SKM-1 (cell line): Measurements from ENCODE around the gene SMCO1.
"Not testable (repeated sequence)": the region's sequence is repeated elsewhere in the genome, so short reads cannot be mapped to it uniquely, and the experiment has no call there.

ENCODE experiments used
- DNase-seq: peaks from one replicate; lab custom pipeline; 2025; ENCODE audit not compliant: unreplicated experiment; lab: John Stamatoyannopoulos, UW

Gene SMCO1

DNA sequence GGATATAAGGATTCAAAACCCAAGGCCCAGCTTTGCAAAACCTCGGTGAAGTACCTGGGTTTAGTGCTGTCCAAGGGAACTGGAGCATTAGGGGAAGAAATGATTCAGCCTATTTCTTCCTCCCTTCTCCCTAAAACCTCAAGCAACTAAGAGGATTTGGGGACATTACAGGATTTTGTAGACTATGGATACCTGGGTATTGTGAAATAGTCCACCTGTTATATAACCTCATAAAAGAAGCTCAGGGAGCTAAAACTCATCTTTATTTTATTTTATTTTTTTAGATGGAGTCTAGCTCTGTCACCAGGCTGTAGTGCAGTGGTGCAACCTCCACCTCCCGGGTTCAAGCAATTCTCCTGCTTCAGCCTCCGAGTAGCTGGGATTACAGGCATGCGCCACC is 8.7 kb upstream of the SMCO1 start:
- no peak for DNase-seq

DNA sequence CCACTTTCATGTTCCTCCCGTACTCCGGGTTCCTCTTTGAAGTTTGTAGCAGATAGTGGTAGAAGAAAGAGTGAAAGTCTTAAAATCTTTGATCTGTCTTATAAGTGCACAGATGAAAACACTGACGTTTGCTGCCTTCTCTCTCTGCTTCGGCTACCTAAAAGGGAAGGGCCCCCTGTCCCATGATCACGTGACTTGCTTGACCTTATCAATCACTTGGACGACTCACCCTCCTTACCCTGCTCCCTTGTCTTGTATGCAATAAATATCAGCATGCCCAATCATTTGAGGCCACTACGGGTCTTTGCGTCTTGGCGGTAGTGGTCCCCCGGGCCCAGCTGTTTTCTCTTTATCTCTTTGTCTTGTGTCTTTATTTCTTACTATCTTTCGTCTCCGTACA is 6.1 kb upstream of the SMCO1 start:
- DNase-seq: not testable (repeated sequence)

DNA sequence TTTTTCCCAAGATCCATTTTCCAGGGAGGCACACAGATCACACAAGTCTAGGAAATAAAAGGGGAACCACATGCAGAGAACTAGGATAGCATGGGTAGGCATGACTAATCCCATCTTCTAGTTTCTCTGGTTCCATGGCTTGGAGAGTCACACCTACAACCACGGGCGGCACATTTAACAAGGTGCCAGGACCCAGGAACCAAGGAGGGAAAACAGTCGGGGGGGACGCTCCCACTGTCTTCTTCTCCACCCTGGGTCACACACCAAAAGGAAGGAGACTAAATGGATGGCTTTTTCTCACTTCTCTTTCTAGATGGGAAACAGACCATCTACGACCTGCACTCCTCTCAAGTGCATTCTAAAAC is 4.6 kb upstream of the SMCO1 start:
- no peak for DNase-seq

DNA sequence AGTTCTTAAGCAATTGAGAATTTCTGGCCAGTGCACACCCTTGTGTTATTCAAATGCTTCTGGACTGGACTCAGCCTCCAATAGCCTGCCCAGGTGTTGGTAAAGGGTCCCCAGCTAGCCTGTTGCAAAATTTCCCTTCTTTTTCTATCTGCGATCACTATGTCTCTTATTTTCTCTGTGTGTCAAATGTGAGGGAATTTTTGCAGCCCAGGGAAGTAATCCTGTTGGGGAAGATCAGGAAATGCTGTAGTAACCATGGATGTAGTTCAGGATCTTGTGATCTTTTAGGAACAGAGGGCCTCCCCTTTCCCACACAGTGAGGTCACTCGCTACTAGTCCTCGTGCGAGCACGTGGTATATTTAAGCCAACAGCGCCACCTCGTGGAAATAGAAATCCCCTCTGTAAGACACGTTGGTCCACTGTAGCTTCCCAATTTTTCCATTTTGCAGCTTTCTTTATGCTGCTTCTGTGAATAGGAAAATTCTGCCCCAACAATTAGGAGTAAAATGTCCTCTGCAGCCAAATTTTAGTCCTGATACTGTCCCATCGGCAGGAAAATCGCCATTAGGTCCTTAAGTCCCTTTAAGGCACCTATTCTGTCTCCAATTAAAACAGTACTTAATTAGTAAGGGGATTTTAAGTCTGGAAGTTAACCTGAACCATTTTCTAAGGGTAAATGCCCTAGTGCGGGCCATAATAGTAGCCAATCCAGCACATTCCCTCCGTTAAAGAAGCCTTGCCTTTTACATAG is 4.0 kb upstream of the SMCO1 start:
- DNase-seq: peak; percentile 57

DNA sequence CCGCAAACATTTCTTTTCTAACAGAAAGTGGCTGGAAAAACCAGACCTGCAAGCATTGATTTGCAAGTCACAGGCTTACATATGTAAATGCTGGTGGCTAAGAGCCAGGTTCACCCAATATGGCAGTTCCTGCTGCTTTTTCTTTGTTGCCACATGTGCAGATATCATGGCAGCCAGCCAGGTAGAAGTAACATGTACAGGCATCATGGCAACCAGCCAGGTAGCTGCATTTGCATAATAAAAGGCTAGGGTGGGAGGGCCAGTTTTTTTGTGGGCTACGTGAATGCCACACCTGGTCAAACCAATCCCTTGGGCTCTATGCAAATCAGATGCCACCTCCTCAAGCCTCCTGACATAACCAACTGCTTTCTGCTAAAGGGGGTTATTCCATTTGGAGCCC is 2.8 kb upstream of the SMCO1 start:
- no peak for DNase-seq

DNA sequence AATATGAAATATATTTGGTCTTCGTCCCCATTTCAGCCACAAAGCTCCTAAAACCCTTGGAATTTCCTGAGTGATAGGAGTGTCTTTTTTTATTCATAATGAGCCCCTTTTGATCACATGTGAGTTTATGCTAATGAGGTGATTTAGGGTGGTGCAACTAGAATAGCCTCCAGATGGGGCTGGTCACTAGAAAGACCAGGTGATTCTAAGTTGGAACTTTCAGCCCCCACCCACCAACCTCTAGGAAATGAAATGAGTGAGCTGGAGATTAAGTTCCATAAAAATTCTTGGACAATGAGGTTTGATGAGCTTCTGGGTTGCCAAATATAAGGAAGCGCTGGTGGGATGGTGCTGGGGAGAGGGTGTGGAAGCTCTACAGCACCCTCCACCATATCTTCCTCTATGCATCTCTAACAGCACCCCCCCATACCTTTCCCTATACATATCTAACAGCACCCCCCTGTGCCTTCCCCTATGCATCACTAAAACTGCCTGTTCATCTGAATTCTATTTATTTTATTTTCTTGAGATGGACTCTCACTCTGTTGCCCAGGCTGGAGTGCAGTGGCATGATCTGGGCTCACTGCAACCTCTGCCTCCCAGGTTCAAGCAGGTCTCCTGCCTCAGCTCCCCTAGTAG is 2.1 kb upstream of the SMCO1 start:
- DNase-seq: no peak

DNA sequence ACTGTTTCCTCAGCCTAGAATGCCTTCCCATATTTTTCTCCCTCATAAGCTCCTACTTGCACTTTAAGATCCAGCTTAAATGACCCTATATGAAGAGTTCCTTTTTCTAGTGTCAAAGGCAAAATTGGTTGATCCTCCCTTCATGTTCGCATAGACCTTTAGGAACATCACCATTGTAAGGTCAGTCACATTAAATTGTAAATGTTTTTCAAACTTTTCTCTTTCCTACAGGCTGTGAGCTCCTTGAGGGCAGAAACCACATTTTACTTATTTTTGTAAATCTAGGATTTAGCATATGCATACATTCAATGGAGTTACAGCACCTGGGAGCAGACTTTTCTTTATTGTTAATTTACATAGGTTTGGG is 813 bp downstream of the SMCO1 start:
- DNase-seq: no peak

DNA sequence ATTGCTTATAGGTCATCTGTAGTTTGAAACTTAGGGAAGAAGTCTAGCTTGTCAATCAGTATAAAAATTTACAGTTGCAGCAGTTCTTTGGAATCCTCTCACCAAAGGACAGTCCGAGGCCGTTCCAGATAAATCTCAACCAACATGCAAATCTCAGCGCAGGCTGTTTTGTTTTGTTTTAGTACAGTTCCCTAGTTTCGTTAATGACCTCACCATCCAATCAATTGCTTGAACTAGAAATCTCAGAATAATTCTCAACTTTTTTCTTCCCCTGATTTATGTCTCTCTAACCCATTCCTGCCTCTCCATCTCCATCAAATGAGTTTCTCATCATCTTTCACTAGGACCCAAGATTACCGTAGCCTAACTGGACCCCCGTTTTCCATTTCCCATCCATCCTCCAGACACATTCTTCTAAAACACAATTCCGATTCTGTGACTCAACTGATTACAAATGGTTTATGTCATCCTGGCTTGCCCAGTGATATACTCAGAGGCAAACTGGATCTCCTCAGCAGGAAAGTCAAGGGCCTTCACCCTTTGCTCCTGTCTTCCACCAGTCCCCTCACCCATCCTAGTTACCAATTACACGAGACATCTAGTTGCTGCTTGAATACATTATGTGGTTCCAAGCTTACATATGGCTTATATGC is 1.3 kb downstream of the SMCO1 start:
- DNase-seq: no peak

DNA sequence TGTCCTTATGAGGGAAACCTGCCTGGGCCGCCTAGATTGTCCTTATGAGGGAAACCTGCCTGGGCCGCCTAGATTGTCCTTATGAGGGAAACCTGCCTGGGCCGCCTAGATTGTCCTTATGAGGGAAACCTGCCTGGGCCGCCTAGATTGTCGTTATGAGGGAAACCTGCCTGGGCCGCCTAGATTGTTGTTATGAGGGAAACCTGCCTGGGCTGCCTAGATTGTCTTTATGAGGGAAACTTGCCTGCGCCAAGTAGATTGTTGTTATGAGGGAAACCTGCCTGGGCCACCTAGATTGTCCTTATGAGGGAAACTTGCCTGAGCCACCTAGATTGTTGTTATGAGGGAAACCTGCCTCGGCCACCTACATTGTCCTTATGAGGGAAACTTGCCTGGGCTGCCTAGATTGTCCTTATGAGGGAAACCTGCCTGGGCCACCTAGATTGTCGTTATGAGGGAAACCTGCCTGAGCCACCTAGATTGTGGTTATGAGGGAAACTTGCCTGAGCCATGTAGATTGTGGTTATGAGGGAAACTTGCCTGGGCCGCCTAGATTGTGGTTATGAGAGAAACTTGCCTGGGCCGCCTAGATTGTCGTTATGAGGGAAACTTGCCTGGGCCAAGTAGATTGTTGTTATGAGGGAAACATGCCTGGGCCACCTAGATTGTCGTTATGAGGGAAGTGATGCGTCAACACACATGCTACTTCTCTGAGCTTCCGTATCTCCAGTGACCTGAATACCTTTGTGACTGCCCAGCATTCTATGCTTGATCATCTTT is 3.3 kb downstream of the SMCO1 start:
- not testable (repeated sequence) for DNase-seq

DNA sequence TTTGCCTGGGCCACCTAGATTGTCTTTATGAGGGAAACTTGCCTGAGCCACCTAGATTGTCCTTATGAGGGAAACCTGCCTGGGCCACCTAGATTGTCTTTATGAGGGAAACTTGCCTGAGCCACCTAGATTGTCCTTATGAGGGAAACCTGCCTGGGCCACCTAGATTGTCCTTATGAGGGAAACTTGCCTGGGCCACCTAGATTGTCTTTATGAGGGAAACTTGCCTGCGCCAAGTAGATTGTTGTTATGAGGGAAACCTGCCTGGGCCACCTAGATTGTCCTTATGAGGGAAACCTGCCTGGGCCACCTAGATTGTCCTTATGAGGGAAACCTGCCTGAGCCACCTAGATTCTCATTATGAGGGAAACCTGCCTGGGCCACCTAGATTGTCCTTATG is 4.0 kb downstream of the SMCO1 start:
- not testable (repeated sequence) for DNase-seq

DNA sequence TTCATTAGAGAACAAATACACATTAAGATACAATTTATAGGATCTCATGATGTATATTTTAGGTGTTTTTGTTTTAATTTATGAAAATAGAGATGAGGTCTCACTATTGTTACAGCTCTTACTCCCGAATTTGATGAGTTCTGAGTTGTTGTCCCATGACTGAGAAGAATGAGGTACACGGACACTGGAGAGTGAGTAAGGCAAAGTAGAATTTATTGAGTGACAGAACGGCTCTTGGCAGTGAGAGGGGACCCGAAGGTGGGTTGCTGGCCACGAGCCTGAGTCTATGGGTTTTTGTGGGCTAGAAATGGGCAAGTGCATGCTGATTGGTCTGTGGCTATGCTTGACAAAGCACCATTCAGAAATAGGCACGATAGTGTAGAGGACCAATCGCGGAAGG is 8.5 kb downstream of the SMCO1 start:
- DNase-seq: no peak

DNA sequence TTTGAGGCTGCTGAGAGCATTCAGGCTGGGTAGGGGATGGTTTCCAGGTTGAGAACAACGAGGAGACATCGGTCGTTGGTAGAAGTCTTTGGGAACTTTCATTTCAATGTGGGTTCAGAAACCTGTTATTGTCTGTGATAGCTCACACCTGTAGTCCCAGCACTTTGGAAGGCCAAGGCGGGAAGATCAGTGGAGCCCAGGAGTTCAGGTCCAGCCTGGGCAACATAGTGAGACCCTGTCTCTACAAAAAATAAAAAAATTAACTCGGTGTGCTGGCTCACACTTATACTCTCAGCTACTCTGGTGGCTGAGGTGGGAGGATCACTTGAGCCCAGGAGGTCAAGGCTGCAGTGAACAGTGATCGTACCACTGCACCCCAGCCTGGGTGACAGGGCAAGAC is 10.6 kb downstream of the SMCO1 start:
- no peak for DNase-seq

DNA sequence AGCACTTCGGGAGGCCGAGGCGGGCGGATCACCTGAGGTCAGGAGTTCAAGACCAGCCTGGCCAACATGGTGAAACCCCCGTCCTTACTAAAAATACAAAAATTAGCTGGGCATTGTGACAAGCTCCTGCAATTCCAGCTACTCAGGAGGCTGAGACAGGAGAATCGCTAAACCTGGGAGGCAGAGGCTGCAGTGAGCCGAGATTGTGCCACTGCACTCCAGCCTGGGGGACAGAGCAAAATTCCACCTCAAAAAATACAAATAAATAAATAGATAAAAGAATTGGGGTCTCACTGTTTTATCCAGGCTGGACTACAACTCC is 11.1 kb downstream of the SMCO1 start:
- DNase-seq: not testable (repeated sequence)

DNA sequence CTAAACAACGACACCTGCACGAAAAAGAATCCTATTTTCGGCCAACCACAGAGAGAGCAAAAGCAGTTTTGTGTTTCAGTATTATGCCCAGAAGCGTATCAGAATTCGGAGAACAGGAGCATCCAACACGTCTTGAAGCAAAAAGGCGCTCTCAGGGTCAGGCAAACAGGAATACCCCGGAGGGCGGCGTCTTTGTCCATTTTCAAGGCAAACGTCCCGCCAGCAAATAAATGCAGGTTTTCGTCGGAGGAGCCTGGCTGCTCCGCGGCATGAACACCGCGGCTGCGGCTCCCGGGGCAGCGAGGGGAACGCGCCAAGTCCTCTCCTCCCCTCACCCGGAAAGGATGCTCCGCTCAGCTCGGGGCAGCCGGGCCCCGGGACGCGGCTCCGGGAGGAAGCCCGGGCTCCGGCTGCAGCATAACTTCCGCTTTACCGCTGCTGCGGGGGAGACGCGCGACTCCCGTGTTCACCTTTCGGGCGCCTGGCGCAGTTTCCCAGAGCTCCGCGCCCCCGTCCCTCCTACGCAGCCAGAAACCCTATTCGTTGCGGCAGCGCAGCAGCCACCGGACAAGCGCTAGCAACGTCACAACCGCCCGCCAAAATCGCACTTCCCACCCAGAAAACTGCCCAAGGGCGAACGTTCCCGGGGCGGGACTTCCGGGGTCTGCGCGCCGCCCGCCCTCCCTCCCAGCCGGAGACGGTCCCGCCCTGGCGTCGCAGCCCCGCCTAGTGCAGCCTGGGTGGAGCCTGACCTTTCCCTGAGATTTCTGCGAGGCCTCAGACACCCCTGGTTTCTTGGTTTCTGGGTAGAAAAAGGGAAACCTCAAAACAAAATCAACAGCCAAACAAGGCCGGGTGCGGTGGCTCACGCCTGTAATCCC is 11.7 kb downstream of the SMCO1 start, which contains the start of gene RNF168:
RNF168 (minus strand) TSS at position 573 of the 881 bp plus-strand sequence. CDS start 595 bp downstream, outside the sequence.
- peak; percentile 92 for DNase-seq

DNA sequence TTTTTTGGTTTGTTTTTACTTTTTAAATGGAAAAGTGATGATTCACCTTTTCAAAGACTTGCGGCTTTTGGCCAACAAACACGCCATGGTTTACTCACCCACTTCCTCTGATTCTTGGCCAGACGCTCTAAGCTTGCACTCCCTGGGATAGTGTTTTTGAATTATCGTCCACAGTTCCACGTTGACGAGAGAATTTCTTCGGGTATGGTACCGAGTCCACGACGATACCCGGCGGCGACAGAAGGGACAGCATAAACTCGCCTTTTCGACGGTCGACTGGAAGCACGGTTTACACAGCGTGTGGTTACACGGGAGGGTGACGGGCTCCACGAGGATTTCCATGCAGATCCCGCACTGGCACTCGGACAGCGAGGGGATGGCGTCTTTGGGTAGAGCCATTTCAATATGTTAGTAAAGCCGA is 12.4 kb downstream of the SMCO1 start:
- peak; percentile 22 for DNase-seq

DNA sequence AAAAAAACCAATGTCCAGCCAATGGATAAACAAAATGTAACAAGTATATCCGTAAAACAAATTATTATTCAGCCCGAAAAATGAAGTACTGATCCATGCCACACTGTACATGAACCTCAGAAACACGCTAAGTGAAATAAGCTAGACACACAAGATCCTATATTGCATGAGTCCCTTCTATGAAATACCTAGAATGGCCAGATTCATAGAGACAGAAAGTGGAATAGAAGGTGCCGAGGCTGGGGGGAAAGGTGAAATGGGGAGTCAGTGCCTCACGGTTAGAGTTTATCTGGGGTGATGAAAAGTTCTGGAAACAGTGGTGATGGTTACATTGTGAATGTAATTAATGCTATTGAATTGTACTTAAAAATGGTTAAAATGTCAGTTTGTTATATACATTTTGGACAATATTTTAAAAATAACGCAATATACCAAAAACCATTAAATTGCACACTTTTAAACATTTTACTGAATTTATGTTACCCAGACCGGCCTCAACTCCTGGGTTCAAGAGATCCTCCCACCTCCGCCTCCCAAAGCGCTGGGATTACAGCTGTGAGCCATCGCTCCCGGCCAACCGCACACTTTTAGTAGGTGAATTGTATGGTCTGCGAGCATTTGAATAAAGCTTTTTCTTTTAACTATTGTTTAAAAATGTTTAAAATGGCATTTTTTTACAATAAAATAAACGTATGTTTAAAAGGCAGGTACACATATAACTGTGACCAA is 13.7 kb downstream of the SMCO1 start:
- DNase-seq: no peak

DNA sequence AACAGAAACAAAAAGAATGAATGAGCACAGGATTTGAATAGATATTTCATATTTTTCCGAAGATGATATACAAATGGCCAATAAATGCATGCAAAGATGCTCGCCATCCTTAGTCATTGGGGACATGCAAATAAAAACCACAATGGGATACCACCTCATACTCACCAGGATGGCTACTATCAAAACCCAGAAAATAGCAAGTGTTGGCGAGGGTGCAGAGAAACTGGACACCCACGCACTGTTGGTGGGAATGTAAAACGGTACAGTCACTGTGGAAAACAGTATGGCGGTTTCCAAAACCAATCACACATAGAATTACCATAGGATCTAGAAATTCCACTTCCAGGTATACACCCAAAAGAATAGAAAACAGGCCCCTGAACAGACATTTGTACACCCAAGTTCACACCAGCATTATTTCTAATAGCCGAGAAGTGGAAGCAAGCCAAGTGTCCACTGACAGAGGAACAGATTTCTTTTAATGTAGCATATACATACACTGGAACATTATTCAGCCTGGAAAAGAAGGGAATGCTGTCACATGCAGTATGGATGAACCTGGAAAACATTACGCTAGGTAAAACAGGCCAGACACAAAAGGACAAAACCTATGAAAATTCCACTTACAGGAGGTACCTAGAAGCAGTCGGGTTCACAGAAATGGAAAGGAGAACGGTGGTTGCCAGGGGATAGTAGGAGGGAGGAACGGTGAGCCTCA is 15.2 kb downstream of the SMCO1 start:
- DNase-seq: no peak

DNA sequence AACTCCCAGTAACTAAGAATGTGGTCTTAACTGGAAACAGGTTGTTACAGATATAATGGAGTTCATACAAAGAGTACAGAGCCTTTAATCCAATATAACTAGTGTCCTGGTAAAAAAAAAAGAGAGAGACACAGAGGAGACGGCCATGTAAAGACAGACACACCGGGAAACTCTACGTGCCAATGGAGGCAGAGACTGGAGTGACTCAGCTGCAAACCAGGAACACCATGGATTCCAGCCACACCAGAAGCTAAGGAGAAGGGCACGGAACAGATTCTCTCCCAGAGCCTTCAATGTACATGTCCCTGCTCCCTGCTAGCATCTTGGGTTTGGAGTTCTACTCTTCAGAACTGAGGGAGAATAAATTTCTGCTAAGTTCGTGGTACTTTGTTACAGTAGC is 16.1 kb downstream of the SMCO1 start:
- DNase-seq: no peak

DNA sequence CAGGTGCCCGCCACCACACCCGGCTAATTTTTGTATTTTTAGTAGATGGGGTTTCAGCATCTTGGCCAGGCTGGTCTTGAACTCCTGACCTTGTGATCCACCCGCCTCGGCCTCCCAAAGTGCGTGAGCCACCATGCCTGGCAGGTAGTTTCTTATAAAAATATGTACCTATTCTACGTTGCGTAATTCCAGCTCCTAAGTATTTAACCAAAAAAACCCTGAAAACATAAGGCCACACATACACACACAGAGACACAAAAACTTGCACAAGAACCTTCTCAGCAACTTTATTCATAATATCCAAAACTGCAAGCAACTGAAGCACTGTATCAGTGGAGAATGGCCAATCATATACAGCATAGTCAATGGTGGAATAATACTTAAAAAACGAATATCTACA is 16.8 kb downstream of the SMCO1 start:
- no peak for DNase-seq
